Aorta (tissue), 5 donors: ENCODE measurements around the gene WNT7B. TPM values are rescaled to one million over a fixed set of nuclear protein-coding genes. Genes with fewer than 3 reads are reported as not detected.

Experiments
- ATAC-seq: fragments of 200-7000 bp; cut with Tn5 transposase; one replicate; pipeline ENCODE4 v1.9.1; 2022; ENCODE audit warnings: moderate library complexity; ENCODE audit not compliant: low FRiP score
- DNase-seq, 2 donors: peaks; one replicate each; pipeline ENCODE4 v3.0.0-alpha.2; 2020
- H3K27ac ChIP-seq, 2 donors: one replicate each; pipeline ENCODE4 v1.5.1; 2013; ENCODE audit warnings: low read length in 2 of 2, mild to moderate bottlenecking in 2 of 2, moderate library complexity in 2 of 2, control low read depth in 1 of 2, inconsistent platforms in 1 of 2, low read depth in 1 of 2
- H3K27me3 ChIP-seq, 2 donors: one replicate each; pipeline ENCODE4 v1.6.1; 2013; ENCODE audit warnings: control low read depth in 1 of 2, low read length in 1 of 2, mild to moderate bottlenecking in 1 of 2, moderate library complexity in 1 of 2; ENCODE audit not compliant: insufficient read depth in 2 of 2, control insufficient read depth in 1 of 2
- H3K36me3 ChIP-seq, 2 donors: one replicate each; pipeline ENCODE4 v1.6.1; 2013; ENCODE audit warnings: control low read depth in 1 of 2, low read length in 1 of 2, mild to moderate bottlenecking in 1 of 2; ENCODE audit not compliant: insufficient read depth in 2 of 2, control insufficient read depth in 1 of 2
- H3K4me1 ChIP-seq, 2 donors: one replicate each; pipeline ENCODE4 v1.6.1; 2013; ENCODE audit warnings: low read length in 2 of 2, control low read depth in 1 of 2, mild to moderate bottlenecking in 1 of 2, moderate library complexity in 1 of 2; ENCODE audit not compliant: insufficient read depth in 2 of 2, control insufficient read depth in 1 of 2
- H3K4me3 ChIP-seq, 2 donors: one replicate each; pipeline ENCODE4 v1.5.1; 2013; ENCODE audit warnings: low read length in 2 of 2, control low read depth in 1 of 2, mild to moderate bottlenecking in 1 of 2
- H3K9me3 ChIP-seq: one replicate; pipeline ENCODE4 v1.6.1; 2013; ENCODE audit warnings: mild to moderate bottlenecking, low read length; ENCODE audit not compliant: control insufficient read depth
- WGBS, 2 donors: extraction: QIAGEN DNeasy Blood & Tissue Kit; methylation state at CpG; one replicate each; pipeline ENCODE4 v1.1.7; 2013; 5-methylcytosine and 5-hydroxymethylcytosine counted together
- intact Hi-C, 2 donors: fragments of 100-400 bp; cut with DNase I; formaldehyde crosslinking; loops; one replicate each; pipeline versions ENCODE4 v1.14.2 to v1.15.0; 2022
- polyA plus RNA-seq, 2 donors: library from polyadenylated mRNA; stranded (reverse); fragments of 200-250 nt; gene quantifications; one replicate each; pipeline ENCODE4 v1.2.3, GENCODE V29; 2013
- total RNA-seq, 2 donors: library from RNA; stranded (reverse); fragmentation: NEBNext Ultra II Directional; extraction: Animal tissue kit (Norgen Biotek cat#: 25700); gene quantifications; one replicate each; pipeline ENCODE4 v1.2.1, GENCODE V29; 2021
- donor health status: healthy with polysubstance abuse.
- donor health status: Bipolar disorder and iron deficiency.
- donor health status: DM: no; HTN: no; CAD: no.
- donor health status: DM: no; HTN: no; CAD: no.
- donor health status: DM: yes; HTN: yes; CAD: no.

Gene WNT7B
- total and polyA plus RNA-seq, 4 donors: not detected

GRCh38 chr22:45897736-45898135 is 79.2 kb downstream of the WNT7B start:
- Histone ChIP-seq H3K27ac (no peak overlapping the region), H3K27me3 (no peaks in the 10 kb centered on the region), H3K36me3 (no peaks in the 10 kb centered on the region), H3K4me1 (no peaks in the 10 kb centered on the region), H3K9me3 (no peaks in the 10 kb centered on the region), H3K4me3 (no peak overlapping the region)
- 75 to 78% methylated on average over 6 of the region's 6 CpGs for WGBS, 2 donors
- intact Hi-C loops: no loop called here
- DNase-seq (no peak), ATAC-seq (no peak)

GRCh38 chr22:45896964-45897538 is 79.9 kb downstream of the WNT7B start:
- H3K27me3 ChIP-seq: no peaks in the 10 kb centered on the region
- 73 to 82% methylated on average over 5 of the region's 5 CpGs for WGBS, 2 donors
- peak in 1 of 2 donors; percentile 40 for DNase-seq

GRCh38 chr22:45896153-45896951 is 80.6 kb downstream of the WNT7B start:
- DNase-seq: peak; percentile 41 to 64
- no peak overlapping the region for H3K27ac ChIP-seq
- H3K27me3 ChIP-seq: no peaks in the 10 kb centered on the region
- WGBS, 2 donors: 66 to 75% methylated on average over 20 of the region's 20 CpGs
- intact Hi-C loops: no loop called here
- H3K4me3 ChIP-seq: no peak overlapping the region
- no peak for ATAC-seq
- no peaks in the 10 kb centered on the region for H3K9me3 ChIP-seq
- H3K4me1 ChIP-seq: no peaks in the 10 kb centered on the region
- H3K36me3 ChIP-seq: no peaks in the 10 kb centered on the region

More at GRCh38 chr22:45896964-45897538, 79.9 kb downstream of the WNT7B start:
- intact Hi-C loops: no loop called here
- H3K27ac ChIP-seq: no peak overlapping the region
- H3K4me3 ChIP-seq: no peak overlapping the region
- no peaks in the 10 kb centered on the region for H3K9me3 ChIP-seq
- H3K4me1 ChIP-seq: no peaks in the 10 kb centered on the region
- no peaks in the 10 kb centered on the region for H3K36me3 ChIP-seq
- ATAC-seq: no peak

- Histone ChIP-seq H3K4me3 (no peak overlapping the region), H3K27ac (no peak overlapping the region), H3K36me3 (no peaks in the 10 kb centered on the region), H3K4me1 (no peaks in the 10 kb centered on the region), H3K9me3 (no peaks in the 10 kb centered on the region), H3K27me3 (no peaks in the 10 kb centered on the region)
- intact Hi-C loops: no loop called here
- DNase-seq (peak; percentile 36 to 73), ATAC-seq (no peak)
- 90 to 95% methylated on average over 16 to 17 of the region's 17 CpGs for WGBS, 2 donors
Observed at GRCh38 chr22:45895436-45896152, 81.4 kb downstream of the WNT7B start.

DNA sequence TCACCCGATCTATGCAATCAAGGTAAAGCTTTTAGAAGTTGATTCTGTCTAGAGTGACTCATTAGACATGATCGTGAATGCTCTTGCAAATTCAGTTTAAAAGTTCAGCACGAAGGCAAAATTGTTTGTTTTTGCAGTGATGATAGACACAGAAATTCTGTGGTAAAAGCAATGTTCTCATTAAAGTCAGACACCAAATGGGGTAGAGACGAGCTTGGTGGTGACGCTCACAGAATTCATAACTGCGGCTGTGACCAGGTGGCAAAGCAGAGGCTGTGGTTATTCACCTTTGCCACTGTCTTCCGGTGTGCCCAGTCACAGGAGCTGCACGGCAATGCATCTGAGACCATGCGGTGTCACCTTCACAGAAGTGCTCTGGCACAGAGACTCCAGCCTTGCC is 83.4 kb downstream of the WNT7B start:
- Histone ChIP-seq H3K27ac (no peak overlapping the region), H3K36me3 (no peaks in the 10 kb centered on the region), H3K4me1 (no peaks in the 10 kb centered on the region), H3K4me3 (no peak overlapping the region), H3K27me3 (no peaks in the 10 kb centered on the region), H3K9me3 (no peaks in the 10 kb centered on the region)
- 78 to 79% methylated on average over 9 of the region's 9 CpGs for WGBS, 2 donors
- intact Hi-C loops: no loop called here
- DNase-seq (peak in 1 of 2 donors; percentile 23), ATAC-seq (no peak)

DNA sequence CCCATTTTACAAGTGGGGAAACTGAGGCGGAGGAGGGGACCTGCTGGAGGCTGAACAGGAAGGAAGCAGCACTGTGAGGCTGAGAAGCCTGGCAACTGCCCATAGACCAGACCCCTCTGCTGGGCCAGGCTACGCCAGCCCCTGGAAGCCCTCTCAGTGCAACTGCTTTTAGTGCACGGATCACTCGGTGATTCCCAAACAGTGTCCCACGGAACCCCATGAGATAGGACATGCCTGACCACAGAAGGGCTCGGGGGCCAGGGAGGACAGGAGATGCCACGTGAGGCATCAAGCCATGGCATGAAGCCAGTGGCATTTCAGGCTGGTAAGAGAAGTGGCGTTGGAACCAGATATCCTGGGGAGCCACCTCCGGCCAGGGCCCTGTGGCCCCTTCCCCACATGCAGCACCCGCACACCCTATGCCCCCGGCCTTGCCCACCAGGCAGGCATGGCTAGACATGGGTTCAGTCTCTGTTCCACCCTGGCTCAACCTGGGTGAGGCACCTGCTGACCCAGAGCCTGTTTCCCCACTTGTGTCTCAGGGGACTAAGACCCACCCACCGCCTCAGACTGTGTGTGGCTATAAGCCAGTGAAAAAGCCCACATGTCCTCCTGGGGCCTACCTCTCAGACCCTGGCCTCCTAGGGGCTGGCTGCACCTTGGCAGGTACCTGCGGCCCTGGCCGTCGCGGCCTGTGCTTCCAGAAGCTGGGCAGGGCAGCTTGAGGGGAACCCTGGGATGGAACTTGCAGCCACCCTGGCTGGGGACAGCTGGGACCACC is 84.1 kb downstream of the WNT7B start:
- Histone ChIP-seq H3K4me3 (no peak overlapping the region), H3K36me3 (no peaks in the 10 kb centered on the region), H3K4me1 (no peaks in the 10 kb centered on the region), H3K27ac (no peak overlapping the region), H3K27me3 (no peaks in the 10 kb centered on the region), H3K9me3 (no peaks in the 10 kb centered on the region)
- ATAC-seq (no peak), DNase-seq (peak; percentile 27 to 65)
- intact Hi-C loops: no loop called here
- 81 to 83% methylated on average over 16 of the region's 16 CpGs for WGBS, 2 donors

- Histone ChIP-seq H3K36me3 (no peaks in the 10 kb centered on the region), H3K27ac (no peak overlapping the region), H3K9me3 (no peaks in the 10 kb centered on the region), H3K4me1 (no peaks in the 10 kb centered on the region), H3K4me3 (no peak overlapping the region), H3K27me3 (no peaks in the 10 kb centered on the region)
- WGBS, 2 donors: 73 to 80% methylated on average over 21 to 22 of the region's 22 CpGs
- DNase-seq: peak; percentile 33 to 65
- intact Hi-C loops: no loop called here
- ATAC-seq: no peak
Observed at GRCh38 chr22:45891996-45892621, 84.9 kb downstream of the WNT7B start.

- intact Hi-C loops: no loop called here
- Histone ChIP-seq H3K4me1 (no peaks in the 10 kb centered on the region), H3K27ac (no peak overlapping the region), H3K9me3 (no peaks in the 10 kb centered on the region), H3K36me3 (no peaks in the 10 kb centered on the region), H3K27me3 (no peaks in the 10 kb centered on the region), H3K4me3 (no peak overlapping the region)
- DNase-seq: peak; percentile 39 to 69
- 78 to 83% methylated on average over 25 of the region's 25 CpGs for WGBS, 2 donors
- ATAC-seq: no peak
Observed at GRCh38 chr22:45891471-45891995, 85.4 kb downstream of the WNT7B start.
